Stimulated activated CD8-positive, alpha-beta memory T cell treated with anti-CD3 and anti-CD28 coated beads, Interleukin-12 subunit alpha, Interleukin-12 subunit beta, amount 100 ng/mL, for 4 hours (primary cell): Measurements from ENCODE around the gene QSOX2.

ENCODE experiments used
- DNase-seq: peaks from one replicate; pipeline ENCODE4 v3.0.0-alpha.2; 2020; ENCODE audit warnings: low read depth

QSOX2 gene

DNA sequence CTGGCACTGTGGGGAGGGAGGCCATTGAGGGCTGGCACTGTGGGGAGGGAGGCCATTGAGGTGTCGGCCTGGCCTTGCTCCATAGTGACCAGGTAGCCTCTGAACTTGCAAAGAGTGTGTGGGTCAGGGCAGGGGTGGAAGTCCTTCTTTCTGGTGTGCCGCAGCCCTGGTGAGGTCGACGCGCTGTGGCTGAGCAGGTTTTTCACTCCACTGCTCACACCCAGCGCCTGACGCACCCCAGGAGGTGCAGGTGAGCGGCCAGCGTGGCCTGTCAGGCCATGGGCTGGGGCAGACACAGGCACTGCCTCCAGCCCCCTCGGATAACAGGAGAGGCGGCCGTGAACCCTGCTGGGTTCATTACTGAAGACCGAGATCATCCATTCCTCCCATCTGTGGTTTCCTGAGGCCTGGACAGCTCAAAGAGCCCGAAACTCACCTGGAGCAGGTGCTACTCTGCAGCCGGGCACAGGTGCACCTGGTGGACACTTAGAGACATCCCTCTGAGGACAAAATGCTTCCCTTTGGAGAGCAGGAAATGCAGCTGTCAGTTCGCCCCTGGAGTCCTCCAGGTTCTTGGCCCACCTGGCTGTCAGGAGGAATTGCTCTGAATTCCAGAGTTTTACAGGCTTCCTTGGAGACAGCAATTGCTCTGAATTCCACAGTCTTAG, 73.1 kb downstream of the QSOX2 start:
- no peak for DNase-seq

GRCh38 chr9:136171801-136172411, 73.7 kb downstream of the QSOX2 start:
- DNase-seq: no peak

DNA sequence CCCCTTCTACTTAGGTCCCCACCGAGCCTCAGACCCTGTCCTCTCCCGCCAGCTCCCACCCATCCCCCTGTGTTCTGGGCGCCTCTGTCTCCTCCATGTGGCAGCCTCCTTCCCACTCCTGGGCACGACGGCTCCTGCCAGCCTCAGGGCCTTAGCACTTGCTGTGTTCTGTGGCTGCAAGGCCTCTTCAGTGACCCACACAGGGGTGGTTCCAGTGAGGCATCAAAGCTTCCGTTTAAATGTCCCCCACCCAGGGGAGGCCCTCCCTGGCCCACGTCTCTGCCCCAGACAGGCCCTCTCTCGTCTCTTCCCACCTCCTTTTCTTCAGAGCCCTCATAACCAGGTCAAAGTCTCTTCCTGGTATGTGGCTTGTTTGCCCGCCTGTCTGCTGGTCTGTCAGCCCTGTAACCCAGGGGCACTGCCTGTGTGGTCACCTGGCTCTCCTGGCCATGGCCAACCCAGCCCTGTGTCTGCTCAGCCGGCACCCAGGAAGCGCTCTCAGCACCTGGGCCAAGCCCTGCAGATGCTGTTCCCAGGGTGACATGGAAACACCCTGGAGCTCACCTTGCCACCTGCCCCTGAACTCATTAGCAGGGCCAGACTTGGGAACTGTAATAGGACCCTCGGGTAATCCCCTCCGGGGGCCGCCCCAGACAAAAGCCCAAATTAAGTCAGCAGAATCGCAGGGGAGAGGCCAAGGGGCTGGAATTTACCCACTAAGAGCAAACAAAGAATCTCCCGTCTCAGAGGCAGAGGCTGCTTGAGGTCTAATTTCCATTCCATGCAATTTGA, 74.4 kb downstream of the QSOX2 start:
- DNase-seq: no peak

- DNase-seq: no peak
Observed at GRCh38 chr9:136170006-136170901, 75.4 kb downstream of the QSOX2 start.

DNA sequence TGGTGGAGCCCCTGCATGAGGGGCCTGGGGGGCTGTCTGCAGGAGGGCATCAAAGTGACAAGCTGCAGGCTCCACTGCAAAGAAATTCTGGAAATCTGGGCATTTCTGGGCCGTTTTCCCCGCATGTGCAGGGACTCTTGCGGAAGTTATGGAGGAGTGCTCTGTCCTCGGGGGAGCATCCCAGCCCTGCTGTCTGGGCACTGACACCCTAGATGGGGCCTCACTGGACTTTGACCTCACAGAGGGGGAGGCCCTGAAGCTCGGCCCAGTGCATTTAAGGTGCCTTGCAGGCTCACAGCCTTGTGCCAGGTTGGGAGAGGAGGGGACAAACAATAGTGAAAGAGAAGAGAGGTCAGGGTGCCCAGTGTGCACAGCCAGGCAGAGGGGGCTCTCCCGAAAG, 76.1 kb downstream of the QSOX2 start:
- no peak for DNase-seq

GRCh38 chr9:136163248-136163850, 82.3 kb downstream of the QSOX2 start:
- DNase-seq: no peak

DNA sequence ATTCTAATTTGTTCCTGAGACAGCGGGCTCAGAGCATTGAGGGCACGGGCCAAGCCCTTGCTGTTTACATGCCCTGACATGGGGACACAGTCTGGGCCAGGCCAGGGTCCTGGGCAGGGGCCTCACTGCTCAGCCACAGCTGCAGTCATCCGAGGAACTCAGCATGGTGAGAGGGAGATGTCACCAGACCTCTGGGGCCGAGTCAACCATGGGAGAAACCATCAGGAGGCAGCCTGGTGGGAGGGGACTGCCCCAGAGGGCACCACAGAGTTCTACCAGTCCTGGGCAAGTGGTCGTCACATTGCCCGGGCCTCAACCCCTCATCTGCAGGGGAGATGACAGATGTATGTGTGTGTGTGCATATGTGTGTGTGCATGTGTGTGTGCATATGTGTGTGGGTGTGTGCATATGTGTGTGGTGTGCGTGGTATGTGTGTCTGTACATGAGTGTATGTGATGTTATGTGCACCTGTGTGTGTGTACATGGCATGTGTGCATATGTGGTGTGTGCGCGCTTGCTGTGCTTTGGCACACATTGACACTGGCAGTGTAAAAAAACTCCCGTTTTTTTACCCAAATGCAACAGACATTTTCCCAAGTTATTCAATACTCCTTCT, 84.5 kb downstream of the QSOX2 start:
- no peak for DNase-seq

DNA sequence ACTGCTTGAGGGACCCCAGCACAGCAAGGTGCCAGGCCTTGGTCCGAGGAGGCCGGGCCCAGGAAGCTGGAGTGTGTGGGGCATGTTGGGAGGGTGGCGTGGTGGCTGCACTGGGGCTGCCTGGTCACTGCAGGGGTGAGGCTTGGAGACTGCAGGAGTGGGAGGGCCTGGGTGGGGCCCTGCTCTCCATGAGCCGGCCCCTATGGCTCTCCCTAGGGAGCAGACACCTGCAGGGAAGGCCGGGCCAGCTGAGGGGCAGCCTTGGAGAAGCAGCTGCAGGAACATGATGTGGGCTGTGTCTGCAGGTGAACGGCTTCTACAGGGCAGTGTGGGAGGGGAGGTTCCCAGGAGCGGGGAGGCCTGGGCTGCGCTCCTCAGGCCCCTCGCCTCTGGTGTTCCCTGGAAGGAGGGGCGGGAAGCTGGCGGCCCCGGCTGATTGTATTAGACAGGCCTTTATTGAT, 85.2 kb downstream of the QSOX2 start:
- no peak for DNase-seq

DNA sequence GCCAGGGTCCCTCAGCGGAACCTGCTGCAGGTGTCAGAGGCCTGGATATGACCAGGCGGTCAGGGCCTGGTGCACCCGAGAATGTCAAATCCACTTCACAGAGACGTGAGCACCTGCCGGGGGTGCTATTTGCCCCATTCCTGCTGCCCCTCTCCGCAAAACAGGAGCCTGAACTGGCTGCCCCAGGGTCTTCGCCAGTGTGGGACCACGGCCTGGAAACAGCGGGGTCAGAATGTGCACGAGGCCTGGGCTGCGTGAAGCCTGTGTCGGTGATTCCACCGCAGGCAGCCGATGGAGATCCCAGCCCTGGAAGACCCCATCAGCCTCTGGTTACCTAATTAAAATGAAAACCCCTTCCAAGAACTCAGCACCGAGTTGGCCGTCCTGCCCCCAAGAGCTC, 85.8 kb downstream of the QSOX2 start:
- no peak for DNase-seq

DNA sequence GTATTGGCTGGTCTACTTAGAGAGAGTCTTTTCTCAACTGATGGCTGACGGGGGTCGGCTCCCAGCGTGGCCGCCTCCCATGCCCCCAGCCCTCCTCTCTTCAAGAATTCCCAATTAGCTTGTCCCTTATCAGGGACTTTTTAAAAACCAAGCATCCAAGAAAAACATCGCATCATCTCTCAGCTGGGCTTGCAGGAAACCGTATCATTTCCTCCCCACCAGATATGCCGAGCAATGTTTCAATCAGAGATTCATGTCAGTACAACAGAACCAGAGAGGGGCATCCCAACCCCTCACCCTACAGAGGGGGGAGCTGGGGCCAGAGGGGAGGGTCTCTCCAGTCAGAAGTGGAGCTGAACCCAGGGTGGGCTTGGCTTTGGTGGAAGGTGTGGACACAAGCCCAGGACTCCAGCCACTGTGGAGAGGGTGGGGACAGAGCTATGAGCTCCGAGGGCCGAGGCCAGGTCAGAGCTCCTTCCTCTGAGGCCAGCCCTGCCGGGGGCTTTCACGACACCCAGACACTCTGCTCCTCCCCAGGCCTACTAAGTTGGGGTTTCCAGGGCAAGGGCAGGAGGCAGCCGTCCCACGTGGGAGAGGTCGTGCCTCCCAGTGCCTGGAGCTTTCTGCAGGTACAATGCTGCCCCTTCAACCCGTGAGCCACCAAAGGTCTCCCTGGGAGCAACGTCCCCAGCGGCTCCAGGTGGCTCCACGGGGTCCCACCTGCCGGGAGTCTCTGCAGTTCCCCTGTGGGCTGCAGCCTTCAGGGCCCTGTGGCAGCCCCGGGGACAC, 87.9 kb downstream of the QSOX2 start:
- DNase-seq: no peak
